Measurements from ENCODE around the gene OSBP2. TPM values are rescaled to one million over a fixed set of nuclear protein-coding genes. Genes with fewer than 3 reads are reported as not detected.
"Not testable (repeated sequence)": the region's sequence is repeated elsewhere in the genome, so short reads cannot be mapped to it uniquely, and the experiment has no call there.

The OSBP2 gene
- total RNA-seq, 1 experiment from 2014 or later, result 2.3 TPM

DNA sequence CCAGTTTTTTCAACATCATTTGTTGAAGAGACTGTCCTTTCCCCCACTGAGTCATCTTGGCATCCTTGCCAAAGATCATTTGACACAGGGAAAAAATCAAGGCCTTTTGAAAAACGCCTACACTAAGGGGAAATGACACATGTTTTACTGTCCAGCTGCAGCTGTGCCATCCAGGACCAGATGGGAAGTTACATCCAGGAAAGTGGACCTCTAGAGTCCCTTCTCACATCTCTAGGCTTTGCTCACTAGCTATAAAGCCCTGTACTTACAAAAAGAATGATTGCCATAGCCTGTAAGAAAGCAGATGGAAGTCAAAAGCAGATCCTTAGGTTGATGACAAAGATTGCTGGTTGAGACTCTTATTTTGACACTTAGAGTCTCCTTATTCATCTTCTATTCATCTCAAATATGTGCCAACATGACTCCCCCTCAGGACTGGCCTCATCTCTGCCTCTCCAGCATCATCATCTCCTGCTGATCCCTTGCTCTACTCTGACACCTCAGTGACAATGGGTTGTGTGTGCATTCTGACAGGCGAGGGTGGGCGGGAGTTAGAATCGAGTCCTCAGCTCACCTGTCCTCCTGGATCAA lies 22.8 kb downstream of the OSBP2 start:
- DNase-seq (ENCODE audit: extremely low read depth, low read depth), result no peak

DNA sequence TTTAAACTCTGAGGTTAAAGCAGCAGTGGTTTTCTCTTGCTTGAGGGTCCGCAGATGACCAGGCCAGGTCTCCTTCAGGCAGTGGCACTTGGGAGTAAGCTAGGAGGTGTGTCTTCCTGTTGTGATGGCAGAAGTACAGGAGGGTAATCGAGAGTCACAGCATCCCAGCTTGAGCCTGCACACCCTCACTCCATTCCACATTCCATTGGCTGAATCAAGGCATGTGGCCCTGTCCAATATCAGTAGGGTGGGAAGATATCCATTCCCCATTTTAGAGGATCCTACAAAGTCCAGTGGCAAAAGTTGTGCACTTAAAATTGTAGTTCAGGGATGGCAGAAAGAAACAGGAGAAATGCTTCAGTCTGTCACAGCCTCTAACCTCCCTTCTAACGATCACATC lies 23.3 kb downstream of the OSBP2 start:
- no peak for DNase-seq (ENCODE audit: extremely low read depth, low read depth)

DNA sequence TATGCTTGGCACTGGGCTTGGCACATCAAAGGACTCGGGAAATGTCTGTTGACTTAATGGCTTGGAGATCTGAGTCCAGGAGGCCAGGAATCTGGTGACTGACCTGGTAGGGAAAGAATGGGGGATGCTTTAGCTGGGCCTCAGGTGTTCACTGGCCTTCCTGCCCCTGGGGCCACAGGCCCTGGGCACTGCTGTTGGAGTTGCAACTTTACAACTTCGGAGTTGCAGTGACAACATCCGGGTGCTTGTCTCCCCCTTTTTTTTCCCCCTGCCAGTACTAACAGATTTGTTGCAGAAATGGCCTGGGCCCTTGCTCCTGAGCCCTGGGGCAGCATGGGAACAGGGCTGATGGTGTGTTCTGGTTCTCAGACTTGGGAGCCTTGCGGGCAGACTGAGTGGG lies 23.8 kb downstream of the OSBP2 start:
- no peak for DNase-seq (ENCODE audit: extremely low read depth, low read depth)

DNA sequence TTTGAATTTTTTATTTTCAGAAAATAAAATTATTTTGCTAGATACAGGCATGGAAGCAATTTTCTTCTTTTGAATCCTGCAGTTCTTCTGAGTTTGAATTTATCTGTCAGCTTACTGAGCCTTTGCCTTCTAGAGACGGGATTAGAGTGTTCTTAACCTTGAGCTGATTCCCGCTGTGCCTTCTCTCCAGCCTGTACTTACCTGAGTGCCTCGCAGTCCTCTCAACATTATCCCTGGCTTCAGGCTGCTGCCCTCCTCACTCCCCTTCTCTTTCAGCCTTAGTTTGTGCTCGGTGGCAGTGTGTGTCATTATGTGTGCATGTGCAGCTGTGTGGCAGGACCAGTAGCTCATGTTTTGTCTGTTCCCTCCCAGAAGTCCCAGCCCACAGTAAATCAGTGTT lies 24.3 kb downstream of the OSBP2 start:
- DNase-seq (ENCODE audit: extremely low read depth, low read depth), result no peak

DNA sequence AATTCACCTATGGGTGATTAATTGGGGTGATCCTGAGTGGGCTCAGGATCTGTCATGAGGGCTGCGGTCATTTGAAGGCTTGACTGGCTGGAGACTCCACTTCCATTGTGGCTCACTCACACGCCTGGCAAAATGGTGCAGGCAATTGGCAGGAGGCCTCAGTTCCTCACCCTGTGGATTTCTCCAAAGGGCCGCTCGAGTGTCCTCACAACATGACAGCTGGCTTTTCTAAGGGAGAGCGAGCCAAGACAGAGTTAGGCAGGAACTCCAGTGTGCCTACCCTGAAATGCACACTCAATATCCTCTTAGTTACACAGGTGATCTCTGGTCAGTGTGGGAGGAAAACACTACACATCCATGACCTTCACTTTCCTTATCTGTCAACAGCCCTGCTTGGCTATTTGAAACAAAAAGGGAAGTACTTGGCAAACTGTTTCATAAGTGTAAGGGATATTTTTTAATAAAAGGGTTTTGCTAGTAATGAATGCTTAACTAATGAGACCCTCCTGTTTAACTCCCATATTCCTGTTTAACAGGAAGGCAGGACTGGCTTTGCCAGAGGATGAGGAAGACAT lies 25.7 kb downstream of the OSBP2 start:
- DNase-seq (ENCODE audit: extremely low read depth, low read depth), result no peak

DNA sequence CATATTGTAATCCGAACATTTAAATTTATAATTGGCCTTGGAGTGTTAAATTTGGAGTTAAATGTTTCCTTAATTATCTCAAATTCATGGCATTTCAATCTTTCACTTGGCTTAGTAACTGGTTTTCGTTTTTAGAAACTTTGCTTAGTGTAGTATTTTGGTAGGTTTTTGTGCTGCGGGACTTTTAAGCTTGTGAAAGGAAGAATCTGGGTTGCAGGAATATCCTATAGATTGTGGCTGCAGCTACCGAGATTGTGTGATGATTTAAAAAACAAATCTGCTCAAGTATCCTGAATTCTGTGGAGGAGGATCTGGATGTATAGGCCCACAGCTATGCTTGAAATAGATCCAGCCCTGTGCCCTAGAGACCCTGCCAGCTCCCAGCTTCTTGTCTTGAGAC lies 27.1 kb downstream of the OSBP2 start:
- DNase-seq (ENCODE audit: extremely low read depth, low read depth), result no peak

DNA sequence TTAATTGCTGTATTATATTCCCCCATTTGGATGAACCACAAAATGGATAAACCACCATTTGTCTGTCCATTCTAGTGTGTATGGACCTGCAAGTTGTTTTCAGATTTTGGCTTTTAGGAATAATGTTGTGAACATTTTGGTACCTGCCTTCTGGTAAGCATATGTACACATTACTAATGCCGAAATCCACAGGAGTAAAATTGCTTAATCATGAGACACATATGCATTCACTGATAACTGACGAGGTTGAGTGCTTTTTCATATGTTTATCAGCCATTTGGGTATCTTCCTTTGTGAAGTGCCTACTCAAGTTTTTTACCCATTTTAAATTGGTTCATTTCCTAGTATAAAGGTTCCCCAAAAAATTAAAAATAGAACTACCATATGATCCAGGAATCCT lies 34.2 kb downstream of the OSBP2 start:
- DNase-seq (ENCODE audit: extremely low read depth, low read depth), result no peak

DNA sequence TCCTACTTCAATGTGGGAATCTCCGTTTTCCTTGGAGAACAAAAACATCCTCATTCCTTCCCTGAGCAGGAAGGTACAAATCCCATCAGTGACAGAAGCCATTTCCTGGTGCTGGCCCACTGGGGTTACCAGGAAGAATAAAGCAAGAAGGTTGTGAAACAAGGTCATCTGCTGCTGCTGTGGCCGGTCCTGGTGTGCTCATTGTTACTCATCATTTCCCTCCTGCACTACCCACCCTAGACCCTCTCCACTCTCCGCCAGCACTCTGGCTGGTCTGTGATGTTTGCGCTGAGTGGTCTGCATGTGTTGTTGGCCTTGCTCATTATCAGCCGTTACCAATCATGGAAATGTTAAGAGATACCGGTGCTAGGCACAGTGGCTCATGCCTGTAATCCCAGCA lies 37.0 kb downstream of the OSBP2 start:
- no peak for DNase-seq (ENCODE audit: extremely low read depth, low read depth)

DNA sequence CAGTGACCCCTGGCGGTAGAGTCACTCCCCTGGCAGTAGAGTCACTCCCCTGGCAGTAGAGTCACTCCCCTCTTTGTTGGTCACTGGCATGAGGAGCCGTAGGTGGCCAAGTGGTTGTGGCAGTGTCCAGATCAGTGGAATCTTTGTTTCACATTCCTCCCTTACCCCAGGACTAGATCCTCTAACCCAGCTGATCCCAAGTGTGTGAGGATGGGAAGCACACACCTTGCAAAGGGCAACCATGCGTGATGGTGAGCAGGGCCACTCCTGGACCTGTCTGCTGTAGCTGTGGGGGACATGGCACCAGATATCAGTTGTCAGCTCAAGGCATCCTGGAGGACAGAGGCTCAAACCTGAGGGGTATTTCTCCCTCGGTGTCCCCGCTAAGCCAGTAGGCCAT lies 37.8 kb downstream of the OSBP2 start:
- no peak for DNase-seq (ENCODE audit: extremely low read depth, low read depth)

DNA sequence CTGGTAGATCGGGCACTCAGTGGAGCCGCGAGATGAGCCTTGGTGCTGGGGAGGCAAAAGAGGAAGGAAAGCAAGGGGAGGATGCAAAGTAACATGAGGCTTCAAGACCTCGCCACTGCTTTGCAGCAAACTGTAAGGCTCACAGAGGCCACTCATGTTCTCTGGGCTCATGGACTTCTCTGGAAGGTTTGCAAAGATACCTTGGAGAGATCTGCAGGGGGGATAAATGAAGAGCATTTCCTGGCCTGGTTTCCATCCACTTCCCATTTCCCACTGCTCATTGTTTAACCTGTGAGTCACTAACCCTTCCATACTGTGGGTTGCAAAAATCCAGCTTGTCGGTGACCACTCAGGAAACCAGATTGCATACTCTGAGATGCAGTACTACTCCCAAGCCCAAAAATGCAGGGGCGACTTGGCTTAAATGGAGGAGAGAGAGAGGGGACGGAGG lies 38.5 kb downstream of the OSBP2 start:
- no peak for DNase-seq (ENCODE audit: extremely low read depth, low read depth)

DNA sequence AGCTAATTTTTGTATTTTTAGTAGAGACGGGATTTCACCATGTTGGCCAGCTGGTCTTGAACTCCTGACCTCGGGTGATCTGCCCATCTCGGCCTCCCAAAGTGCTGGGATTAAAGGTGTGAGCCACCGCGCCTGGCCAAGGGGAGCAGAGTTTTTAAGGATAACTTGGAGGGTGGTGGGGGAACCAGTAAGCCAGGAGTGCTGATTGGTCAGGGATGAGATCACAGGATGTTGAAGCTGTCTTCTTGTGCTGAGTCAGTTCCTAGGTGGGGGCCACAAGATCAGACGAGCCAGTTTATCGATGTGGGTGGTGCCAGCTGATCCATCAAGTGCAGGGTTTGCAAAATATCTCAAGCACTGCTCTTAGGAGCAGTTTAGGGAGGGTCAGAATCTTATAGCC lies 45.3 kb downstream of the OSBP2 start:
- not testable (repeated sequence) for DNase-seq (ENCODE audit: extremely low read depth, low read depth)

DNA sequence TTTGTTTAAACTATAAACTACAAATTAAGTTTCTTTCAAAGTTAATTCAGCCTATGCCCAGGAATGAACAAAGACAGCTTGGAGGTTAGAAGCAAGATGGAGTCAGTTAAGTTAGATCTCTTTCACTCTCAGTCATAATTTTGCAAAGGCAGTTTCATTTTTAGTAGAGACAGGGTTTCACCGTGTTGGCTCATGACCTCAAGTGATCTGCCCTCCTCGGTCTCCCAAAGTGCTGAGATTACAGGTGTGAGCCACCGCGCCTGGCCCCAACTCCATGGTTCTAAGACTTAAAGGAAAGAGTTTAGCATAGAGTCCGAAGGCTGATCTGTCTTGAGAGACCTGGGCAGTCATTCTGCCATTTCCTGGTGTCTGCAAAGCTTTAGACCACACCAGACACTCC lies 45.8 kb downstream of the OSBP2 start:
- not testable (repeated sequence) for DNase-seq (ENCODE audit: extremely low read depth, low read depth)

DNA sequence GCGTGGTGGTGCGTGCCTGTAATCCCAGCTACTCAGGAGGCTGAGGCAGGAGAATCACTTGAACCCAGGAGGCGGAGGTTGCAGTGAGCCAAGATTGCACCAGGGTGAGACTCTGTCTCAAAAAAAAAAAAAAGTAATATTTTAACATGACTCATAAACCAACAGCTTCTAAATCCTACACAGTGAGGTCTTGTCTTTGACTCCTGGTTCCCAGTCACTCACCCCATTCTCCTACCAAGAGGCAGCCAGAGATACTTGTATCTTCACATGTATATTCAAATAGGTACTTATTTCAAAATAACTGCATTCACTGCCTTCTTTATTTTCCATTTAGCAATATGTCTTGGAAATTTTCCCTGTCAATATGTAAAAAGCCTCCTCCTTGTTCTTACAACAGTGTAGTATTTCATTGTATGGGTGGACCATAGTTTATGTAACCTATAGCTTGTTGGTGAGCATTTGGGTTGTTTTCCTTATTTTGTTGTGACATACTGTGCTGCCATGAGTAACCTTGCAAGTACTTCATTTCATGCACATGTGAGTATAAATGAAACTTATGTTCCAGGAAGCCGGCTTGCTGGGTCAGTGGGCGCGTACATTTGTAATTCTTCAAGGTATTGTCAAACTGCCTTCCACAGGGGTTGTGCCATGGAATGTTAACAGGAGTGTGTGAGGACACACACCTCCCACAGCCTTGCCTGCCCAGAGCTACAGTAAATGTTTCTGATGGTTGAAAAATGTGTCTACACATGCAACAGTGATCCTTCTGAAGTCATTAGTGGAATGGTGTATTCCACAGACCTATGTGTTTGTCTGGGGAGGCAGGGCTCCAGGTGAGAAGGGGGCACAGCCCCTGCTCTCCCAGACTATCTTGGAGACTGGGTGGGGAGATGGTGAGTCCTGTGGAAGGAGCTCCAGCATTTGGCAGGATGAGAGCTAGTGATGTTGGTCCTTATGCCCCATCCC lies 47.9 kb downstream of the OSBP2 start:
- DNase-seq (ENCODE audit: extremely low read depth, low read depth), result peak; percentile 47

DNA sequence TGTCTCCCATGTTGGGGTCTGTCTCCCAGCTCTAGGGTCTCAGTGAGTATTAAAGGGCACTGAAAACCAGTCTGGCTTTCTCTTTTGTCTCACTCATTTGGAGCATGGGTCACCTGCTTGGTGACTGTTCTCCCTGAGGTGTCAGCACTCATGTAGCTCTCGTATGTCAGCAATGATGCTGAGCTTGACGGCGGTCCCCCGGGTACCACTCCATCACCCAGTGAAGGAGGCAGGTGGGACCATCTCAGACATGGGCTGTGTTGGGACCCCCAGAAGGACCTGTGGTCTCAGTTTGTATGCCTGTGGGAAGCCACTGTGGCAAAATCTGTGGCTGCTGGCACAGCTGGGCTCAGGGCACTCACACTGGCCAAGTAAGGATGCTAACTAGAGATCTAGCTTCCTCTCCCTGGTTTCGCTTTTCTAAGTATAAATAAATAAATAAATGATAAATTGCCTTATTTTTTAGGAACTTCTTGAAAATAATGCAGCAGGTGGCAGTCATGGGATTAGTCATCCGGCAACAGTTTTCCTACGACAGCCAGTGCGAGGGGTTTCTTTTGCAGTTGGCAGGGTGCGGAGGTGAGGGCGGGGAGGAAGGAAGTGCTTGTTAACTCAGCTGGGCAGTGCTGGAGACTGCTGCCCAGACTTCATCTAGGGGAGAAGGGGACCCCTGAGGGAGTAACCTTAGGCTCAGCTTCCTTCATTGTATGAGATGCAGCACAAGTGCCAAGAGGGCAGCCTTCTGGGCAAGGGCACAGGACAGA lies 48.8 kb downstream of the OSBP2 start:
- no peak for DNase-seq (ENCODE audit: extremely low read depth, low read depth)

DNA sequence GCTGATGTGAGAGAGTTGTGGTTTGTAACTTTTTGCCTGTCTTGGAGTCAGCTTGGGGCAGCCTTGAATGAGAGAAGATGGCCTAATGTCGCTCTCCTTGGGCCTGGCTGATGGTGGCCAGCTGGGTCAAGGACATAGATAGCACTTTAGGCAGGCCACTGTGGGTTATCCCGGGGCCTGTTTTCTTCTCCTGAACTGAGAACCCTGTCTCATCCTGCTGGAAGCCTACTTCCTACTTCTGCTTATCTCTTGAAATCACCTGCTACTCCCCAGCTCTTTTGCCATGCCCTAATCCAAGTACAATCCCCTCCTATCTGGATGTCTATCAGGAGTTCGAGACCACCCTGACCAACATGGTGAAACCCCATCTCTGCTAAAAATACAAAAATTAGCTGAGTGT lies 49.5 kb downstream of the OSBP2 start:
- no peak for DNase-seq (ENCODE audit: extremely low read depth, low read depth)

DNA sequence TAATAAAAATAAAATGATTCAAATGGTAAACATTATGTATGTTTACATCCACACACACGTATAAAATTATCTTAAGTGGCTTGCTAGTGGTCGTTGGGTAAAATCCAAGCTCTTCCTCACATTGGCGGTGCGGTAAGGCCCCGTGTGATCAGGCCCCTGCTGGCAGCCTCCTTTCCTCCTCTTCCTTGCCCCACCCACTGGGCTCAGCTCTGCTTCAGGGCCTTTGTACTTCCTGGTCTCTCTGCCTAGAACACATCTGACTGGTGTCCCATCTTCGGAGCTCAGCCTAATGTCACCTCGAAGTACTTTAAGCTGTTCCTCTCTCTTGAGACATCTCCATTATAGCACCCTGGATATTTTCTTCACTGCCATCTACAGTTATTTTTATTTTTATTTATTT lies 52.8 kb downstream of the OSBP2 start:
- DNase-seq (ENCODE audit: extremely low read depth, low read depth), result no peak

DNA sequence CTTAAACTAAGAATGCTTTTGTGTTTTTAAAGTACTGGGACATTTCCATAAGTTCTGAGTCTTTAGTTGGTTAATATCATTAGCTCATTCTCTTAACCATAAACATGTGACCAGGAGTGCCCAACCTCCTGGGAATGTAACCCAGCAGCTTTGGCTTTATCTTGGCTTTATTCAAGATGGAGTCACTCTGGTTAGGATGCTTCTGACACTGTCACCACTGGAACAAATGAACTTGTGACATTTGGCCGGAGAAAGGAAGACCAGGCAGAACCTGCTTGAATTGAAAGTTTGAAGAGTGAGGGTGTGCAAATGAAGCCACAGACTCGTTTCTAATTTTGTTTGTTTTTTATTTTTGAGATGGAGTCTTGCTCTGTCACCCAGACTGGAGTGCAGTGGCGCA lies 54.6 kb downstream of the OSBP2 start:
- DNase-seq (ENCODE audit: extremely low read depth, low read depth), result no peak

DNA sequence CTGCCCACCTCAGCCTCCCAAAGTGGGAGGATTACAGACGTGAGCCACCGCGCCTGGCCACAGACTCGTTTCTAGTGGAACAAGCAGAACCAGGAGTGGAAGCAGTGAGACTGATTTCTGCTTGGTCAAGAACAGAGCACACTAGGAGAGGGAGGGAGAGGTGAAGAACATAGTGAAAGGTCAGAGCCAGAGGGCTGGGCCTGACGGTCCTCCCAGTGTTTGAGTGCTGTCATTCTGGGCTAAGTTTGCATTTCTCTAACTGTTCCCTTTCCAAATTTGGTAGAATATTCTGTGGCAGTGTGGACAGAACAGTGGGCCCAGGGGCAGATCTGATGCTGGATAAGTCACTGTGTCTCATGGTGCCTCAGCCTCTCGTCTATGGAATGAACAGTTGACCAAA lies 55.2 kb downstream of the OSBP2 start:
- no peak for DNase-seq (ENCODE audit: extremely low read depth, low read depth)

DNA sequence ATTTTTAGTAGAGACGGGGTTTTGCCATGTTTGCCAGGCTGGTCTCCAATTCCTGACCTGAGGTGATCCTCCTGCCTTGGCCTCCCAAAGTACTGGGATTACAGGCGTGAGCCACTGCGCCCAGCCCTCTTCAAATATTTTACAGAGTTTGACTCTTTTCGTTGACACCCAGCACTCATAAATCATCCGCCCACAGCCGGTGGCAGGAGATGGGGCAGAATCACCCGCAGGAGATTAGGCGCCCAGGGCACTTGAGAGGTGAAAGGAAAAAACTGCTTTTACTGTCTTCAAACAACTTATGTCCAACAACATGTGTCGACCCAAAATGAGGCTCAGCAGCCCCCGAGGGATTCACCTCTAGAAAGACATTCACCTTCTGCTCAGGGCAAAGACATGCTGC lies 56.9 kb downstream of the OSBP2 start:
- no peak for DNase-seq (ENCODE audit: extremely low read depth, low read depth)

DNA sequence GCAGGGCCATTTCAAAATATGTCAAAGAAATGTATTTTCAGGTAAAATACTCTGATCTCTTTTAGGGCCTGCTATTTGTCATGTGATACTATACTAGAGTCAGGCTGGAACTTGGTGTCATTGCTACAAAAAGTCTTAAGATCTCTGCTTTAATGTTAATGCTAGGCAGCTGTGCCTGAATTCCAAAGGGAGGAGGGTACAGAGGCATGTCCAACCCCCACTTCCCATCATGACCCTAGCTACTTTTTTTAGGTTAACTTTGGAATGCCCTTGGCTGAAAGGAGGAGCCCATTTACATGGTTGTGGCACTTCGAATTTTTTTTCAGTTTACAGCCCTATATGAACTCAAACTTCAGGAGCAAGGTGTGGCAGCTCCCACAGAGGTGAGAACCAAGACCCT lies 58.1 kb downstream of the OSBP2 start:
- no peak for DNase-seq (ENCODE audit: extremely low read depth, low read depth)

DNA sequence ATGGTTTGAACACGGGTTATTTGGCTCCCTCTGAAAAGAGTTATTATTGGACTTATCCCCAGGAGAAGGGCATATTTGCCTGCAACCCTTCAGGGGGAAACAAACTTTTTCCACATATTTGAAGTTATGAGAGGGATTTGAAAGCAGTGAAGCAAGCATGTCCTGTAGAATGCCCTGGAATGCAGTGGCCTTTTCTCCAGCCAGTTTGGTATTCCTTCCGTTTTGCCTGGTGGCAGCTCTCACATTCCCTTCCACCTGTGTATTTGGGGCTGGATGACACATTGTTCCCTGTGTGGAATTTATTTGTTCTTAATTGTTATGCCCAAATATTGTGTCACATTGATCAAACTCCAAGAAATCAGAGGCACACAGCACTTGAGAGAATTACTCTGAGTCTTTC lies 59.0 kb downstream of the OSBP2 start:
- DNase-seq (ENCODE audit: extremely low read depth, low read depth), result no peak
